Upper lobe of left lung (tissue), 4 donors: Measurements from ENCODE around the gene SLC5A11.

ENCODE experiments used
- EP300 ChIP-seq, 4 donors: sonication (generic); formaldehyde crosslinking; IDR thresholded peaks; one replicate each; pipeline ENCODE4 v1.5.1; 2017; ENCODE audit warnings: antibody characterized with exemption in 4 of 4, control low read depth in 2 of 4
- POLR2A ChIP-seq, 4 donors: fragments of 450-650 bp; IDR thresholded peaks; one replicate each; pipeline ENCODE4 v1.5.1; 2016 to 2017; ENCODE audit warnings: antibody characterized with exemption in 4 of 4, mild to moderate bottlenecking in 2 of 4
- POLR2AphosphoS5 ChIP-seq, 2 donors: sonication (generic); formaldehyde crosslinking; IDR thresholded peaks; one replicate each; pipeline ENCODE4 v1.5.1; 2017; ENCODE audit warnings: antibody characterized with exemption in 2 of 2
- TF ChIP-seq, protein P1 (sequence below), 6 experiments: fragments of 450-650 bp in 4 of 6; fragments of 200-600 bp in 2 of 6; sonication (generic) in 2 of 6; IDR thresholded peaks; one replicate each; pipeline ENCODE4 v1.5.1; 2016 to 2019; ENCODE audit warnings: antibody characterized with exemption in 6 of 6

DNA sequence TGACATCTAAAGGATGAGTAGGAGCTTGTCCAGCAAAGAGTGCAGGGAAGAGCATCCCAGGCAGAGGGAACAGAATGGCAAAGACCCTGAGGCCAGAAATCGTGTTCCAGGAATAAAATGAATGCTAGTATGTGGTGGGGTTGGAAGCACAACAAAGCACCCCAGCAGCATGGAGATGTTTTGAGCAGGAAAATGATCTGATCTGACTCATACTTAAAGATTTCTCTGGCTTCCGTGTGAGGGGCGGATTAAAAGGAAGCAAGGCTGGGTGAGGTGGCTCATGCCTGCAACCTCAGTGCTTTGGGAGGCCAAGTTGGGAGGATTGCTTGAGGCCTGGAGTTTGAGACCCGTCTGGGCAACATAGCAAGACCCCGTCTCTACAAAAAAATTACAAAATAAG is 2.3 kb downstream of the SLC5A11 start:
- TF ChIP-seq, protein P1, sequence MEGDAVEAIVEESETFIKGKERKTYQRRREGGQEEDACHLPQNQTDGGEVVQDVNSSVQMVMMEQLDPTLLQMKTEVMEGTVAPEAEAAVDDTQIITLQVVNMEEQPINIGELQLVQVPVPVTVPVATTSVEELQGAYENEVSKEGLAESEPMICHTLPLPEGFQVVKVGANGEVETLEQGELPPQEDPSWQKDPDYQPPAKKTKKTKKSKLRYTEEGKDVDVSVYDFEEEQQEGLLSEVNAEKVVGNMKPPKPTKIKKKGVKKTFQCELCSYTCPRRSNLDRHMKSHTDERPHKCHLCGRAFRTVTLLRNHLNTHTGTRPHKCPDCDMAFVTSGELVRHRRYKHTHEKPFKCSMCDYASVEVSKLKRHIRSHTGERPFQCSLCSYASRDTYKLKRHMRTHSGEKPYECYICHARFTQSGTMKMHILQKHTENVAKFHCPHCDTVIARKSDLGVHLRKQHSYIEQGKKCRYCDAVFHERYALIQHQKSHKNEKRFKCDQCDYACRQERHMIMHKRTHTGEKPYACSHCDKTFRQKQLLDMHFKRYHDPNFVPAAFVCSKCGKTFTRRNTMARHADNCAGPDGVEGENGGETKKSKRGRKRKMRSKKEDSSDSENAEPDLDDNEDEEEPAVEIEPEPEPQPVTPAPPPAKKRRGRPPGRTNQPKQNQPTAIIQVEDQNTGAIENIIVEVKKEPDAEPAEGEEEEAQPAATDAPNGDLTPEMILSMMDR (IDR thresholded peaks at IDR 0.05), result no peak
- TF ChIP-seq POLR2A (IDR thresholded peaks at IDR 0.05), result no peak
- TF ChIP-seq POLR2AphosphoS5 (IDR thresholded peaks at IDR 0.05), result no peak
- no peak for TF ChIP-seq EP300 (IDR thresholded peaks at IDR 0.05)
